NCI-H1048 (cell line): ENCODE measurements around the gene SPATA31D3.
"Not testable (repeated sequence)": the region's sequence is repeated elsewhere in the genome, so short reads cannot be mapped to it uniquely, and the experiment has no call there.

Experiments used
- DNase-seq: peaks from one replicate; lab custom pipeline; 2025; lab: John Stamatoyannopoulos, UW

SPATA31D3 gene

GRCh38 chr9:81943393-81943792 lies at the start of gene SPATA31D3:
Gene SPATA31D3, plus strand, starts transcription at chr9:81943500. Its CDS starts 86 bp downstream, at chr9:81943586.
- DNase-seq: not testable (repeated sequence)

DNA sequence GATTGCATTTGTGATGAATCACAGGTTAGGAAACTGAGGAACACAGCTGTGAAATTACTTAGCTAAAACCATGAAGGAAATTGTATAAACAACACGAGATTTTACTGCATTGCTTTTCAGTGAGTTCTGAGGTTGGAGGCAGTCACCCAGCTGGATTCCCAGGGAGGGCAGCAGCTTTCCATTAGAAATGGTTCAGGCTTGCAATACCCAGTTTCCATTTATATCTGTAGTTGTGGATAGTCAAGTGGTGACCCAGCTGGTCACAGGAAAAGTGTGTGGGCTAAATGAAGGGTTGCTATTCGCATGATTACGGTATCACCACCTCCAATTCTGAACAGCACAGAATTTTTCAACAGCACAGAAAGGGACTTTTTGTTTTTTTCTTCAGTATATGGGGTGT lies 49.4 kb upstream of the SPATA31D3 start:
- no peak for DNase-seq

DNA sequence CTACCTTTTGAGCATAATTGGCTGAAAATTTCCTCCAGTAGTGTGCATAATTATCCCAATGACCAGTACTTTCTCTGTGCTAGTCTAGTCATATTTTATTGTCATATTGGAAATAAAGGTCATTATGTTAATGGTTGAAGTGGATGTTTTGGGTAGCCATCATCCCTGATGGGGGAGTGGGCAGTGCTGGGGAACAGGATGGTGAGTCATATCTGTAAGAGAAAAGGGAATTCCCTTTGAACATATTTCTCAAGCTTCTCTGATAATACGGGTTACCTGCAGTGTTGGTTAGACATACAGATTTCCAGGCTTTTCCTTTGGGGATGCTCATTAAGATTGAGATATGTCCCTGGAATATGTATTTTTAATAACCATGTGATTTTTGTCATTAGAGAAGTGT lies 48.4 kb upstream of the SPATA31D3 start:
- DNase-seq: no peak

DNA sequence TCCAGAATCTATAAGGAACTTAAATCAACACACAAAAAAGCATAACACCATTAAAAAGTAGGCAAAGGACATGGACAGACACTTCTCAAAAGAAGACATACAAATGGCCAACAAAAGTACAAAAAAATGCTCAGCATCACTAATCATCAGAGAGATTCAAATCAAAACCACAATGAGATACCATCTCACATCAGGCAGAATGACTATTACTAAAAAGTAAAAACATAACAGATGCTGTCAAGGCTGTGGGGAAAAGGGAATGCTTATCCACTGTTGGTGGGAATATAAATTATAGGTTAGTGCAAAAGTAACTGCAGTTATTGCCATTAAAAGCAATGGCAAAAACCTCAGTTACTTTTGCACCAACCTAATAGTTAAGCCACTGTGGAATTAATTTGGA lies 47.2 kb upstream of the SPATA31D3 start:
- no peak for DNase-seq

DNA sequence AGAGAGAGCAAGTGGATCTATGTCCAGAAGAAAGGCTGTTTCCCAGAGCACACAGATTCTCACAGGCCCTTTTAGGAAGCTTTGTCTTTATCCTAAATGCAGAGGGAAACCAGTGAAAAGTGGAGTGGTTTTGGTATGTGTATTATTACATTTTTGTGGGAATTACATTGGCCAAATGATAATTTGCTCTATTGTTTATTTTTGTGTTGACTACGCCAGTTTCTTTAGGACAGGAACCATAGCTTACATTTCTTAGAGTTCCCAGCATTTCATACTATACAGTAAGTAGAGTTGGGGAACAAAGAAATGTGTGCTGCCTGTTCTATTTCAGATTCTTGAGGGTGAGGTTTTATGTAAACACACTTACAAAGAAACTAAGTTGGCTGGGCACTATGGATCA lies 44.4 kb upstream of the SPATA31D3 start:
- no peak for DNase-seq

DNA sequence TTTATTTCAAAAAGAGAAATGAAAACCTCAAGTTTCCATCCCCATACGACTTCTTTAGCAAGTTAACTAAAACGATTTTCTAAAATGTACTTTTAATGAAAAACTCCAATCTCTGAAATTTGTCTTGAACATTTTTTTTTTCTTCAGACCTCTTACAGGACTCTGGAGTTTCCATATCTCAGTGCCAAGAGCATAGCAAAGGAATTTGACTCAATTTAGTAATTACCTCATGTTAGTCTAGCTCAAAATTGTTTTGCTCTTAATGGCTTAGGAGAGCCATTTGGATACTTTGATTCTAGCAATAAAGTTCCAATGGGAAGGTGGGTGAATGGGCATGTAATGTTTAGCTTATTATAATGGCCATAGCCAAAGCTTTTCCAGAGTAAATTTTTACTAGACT lies 41.1 kb upstream of the SPATA31D3 start:
- no peak for DNase-seq

DNA sequence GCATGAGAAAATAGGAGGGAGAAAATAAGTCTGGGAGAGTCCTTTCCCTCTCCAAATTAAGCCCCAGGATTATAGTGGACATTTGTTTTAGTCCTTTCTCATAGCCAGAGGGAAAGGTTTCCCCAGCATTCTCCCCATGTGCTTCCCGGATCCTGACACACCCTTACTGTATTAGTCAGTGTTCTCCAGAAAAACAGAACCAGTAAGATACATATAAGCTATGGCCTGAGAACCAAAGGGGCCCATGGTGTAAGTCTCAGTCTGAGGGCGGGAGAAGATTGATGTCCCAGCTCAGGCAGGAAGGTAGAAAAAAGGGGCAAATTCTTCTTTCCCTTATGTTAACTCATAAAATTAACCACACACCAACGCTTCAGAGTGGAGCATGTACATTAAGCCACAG lies 40.7 kb upstream of the SPATA31D3 start:
- no peak for DNase-seq

- no peak for DNase-seq
These were observed 36.6 kb upstream of the SPATA31D3 start for GRCh38 chr9:81906671-81907070.

- no peak for DNase-seq
These were observed 31.2 kb upstream of the SPATA31D3 start for GRCh38 chr9:81912135-81912534.

DNA sequence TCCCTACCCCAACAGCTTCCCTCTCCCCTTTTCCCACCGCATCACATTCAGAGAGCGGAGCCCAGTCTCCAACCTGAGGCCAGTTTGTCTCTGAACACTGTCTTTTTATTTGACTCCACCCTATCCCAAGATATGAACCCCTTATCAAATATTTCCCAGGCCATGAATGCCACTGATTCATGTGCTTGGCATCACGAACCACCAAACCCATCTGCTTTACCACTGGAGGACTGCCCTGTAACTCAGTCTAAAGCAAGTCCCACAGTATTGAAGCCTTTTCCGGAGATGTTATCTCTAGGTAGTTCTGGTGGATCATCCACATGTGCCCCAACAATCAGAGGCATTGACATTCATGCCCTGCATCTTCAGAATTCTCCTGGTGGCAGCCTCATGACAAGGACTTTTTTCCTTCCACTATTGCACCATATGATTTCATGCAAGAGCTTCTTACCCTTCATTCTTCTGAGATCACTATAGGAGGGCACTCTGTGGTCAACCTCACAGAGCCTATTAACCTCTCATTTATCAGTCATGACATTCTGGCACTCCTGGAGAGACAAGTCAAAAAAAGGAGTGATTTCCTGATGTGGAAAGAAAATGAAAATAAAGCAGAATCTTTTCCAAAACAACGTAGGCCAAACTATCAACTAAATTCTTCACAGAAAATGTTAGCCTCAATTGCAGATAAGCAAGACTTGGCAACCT lies 27.3 kb upstream of the SPATA31D3 start:
- DNase-seq: no peak

- not testable (repeated sequence) for DNase-seq
These were observed 24.8 kb upstream of the SPATA31D3 start for GRCh38 chr9:81918507-81918906.

DNA sequence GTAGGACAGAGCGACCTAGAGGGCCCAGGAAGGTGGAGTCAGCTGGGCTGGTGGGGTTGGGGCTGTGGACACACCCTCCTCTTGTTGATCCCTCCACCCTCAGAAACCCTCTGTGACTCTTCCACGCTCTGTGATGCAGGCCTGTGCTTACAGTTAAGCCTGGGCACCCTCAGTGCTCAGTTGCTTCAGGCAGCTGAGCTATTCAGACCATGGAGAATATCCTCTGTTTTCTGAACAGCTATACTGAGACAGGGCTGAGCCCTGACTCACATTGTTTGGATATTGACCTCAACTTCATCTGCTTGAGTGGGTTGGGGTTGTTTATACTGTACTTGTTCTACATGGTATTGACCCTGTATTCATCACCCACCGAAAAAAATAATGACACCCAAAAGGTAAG lies 15.0 kb upstream of the SPATA31D3 start, which contains the start of gene SPATA31D4:
Gene SPATA31D4 (plus strand): TSS at position 124 of the 400 bp plus-strand sequence. CDS start 86 bp downstream, at position 210.
- DNase-seq: not testable (repeated sequence)

DNA sequence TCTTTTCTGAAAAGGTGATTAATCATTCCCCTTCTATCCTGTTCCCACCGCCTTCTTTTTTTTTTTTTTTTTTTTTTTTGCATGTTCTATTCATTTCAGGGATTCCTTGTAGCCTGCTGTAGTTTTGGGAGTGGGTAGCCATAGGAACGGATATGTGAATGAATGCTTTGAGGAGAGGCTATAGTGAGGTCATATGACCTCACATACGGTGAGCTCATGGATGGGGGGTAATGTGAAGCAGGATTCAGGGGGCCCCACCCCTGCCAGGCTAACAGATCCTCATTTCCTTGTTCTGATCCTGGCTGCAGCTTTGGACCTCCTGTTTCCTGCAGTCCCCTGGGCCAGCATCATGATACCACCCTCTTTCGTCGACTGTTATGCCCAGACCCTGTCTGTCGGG lies 13.2 kb upstream of the SPATA31D3 start:
- not testable (repeated sequence) for DNase-seq

DNA sequence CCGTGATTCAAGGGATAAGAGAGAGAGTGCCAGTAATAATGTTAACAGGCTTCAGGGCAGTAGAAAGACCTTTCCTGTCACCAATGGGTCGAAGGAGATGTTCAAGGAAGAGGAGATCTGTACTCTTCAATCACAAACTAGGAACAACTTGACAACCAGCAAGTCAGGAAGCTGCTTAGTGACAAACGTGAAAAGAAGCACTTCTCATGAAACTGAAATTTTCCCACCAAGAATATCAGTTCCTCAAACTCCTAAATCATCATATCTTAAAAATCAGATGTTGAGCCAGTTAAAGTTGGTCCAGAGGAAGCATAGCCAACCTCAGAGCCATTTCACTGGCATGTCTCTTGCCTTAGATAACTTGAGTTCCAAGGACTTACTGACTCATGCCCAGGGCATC lies 9.8 kb upstream of the SPATA31D3 start:
- DNase-seq: not testable (repeated sequence)

GRCh38 chr9:81948650-81949049 lies 5.3 kb downstream of the SPATA31D3 start:
- DNase-seq: not testable (repeated sequence)

- no peak for DNase-seq
These were observed 9.8 kb downstream of the SPATA31D3 start for GRCh38 chr9:81953096-81953495.

GRCh38 chr9:81955625-81956024 lies 12.3 kb downstream of the SPATA31D3 start:
- no peak for DNase-seq

DNA sequence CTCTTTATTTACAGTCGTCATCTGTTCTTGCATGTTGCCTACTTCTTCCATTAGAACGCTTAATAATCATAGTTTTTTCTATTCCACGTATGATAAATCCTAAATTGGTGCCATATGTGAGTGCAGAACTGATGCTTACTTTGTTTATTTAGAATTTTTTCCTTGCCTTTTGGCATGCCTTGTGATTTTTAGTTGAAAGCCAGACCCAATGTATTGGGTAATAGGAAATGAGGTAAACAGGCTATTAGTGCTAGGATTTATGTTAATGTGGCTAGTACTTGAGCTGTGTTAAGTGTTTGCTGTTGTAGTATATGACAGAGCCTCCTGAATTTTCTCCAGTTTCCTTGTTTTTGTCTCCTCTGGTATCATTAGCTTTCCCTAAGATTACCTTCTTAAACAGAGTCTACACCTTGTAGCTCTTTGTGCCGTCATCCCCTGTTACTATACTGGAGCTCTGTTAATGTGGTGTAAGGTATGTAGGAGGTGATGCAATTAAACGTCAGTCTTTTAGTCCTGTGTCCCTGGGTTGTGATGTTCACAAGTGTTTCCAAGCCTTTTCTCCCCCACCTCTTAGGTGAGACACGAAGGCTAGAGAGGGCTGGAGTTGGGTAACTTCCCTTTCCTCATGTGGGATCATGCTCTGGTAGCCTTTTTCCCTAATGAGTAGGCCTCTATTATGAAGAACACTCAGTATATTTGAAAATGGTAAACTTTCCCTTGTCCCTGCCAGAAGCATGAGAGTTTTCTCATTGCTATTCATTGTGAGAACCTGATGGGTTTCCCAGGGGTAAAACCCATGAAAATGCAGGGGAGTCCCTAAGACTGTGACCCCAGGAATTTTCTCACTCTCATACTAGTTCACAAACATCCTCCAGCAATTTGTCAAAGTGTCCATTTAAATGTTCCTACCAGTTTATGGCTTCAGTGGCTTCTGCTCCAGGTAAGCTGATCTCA lies 21.2 kb downstream of the SPATA31D3 start:
- DNase-seq: no peak

- DNase-seq: no peak
These were observed 24.7 kb downstream of the SPATA31D3 start for GRCh38 chr9:81968026-81968425.

DNA sequence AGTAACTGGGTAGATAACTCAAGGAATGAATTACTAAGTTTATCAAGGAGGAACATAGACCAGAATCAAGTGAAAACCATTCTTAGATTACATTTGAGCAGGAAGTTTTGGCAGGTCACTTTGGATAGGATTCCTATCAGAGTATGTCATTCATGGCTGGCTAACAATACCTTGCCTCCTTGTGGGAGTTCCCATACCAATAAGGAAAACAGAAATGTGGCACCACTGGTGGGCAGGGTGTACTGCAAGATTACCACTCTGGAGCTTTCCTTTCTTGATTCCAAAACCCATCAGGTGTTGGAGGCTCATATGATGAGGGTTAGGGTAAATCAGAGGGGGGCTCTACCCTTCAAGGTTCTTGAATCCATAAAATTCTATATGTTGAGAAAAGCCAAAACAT lies 26.7 kb downstream of the SPATA31D3 start:
- DNase-seq: no peak

DNA sequence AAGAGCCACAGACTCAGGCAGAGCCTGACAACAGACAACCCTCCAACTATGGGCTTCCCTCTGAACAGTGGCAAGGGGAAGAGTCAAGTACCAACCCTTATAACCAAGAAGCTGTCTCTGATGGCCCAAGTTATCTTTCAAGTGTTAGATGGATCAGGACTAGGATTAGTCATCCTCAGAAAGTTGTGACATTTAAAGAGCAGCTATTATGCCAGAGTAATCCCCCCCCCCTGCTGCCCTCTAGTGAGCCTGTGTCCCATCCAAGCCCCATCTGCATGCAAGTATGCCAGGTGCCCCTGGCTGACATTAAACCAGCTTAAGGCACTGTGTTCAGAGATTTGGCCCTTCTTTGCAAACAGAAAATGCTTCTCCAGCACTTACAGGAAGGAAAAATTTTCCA lies 28.4 kb downstream of the SPATA31D3 start:
- no peak for DNase-seq

DNA sequence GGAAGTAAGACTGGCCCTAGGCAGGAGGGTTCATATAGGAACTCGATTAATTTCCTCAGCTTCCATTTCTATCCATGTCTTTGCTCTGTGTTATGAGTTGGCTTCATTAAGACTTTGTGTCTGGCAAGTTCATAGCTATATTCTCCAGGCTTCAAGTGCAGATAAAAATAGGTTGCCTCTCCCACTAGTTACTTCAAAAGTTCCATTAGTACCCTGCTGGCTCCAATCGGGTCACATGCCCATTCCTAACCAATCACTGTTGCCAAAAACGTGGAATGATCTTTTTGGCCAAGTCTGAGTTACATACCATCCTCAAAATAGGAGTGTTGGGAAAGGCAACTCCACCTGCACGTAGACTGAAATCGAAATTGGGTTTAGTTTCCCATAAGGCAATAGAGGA lies 31.5 kb downstream of the SPATA31D3 start:
- DNase-seq: no peak

GRCh38 chr9:81976351-81976750 lies 33.1 kb downstream of the SPATA31D3 start:
- no peak for DNase-seq
